ENCODE measurements around the gene CLDN22. TPM values are rescaled to one million over a fixed set of nuclear protein-coding genes. Genes with fewer than 3 reads are reported as not detected.

The CLDN22 gene
- total and polyA plus RNA-seq, 2 of the 8 experiments (the other 6 are each of a cell fraction or from before 2014, with no cell fraction given): not detected

- TF ChIP-seq KDM1A (IDR thresholded peaks at IDR 0.05; ENCODE audit: borderline replicate concordance, low read length) (no peak), CTBP2 (IDR thresholded peaks at IDR 0.05; ENCODE audit: borderline replicate concordance, insufficient read depth, insufficient read length, low read length) (no peak), SAP30 (IDR thresholded peaks at IDR 0.05; ENCODE audit: insufficient read depth, insufficient replicate concordance, low read length) (no peak)
These were observed 1.4 kb downstream of the CLDN22 start (continued) for GRCh38 chr4:183318656-183319055.

All from H1 (cell line).